ENCODE results near the gene CARMIL3.

CARMIL3 gene

GRCh38 chr14:24074625-24075484 lies 23.0 kb downstream of the CARMIL3 start:
- no peak for TF ChIP-seq CTCF (IDR thresholded peaks at IDR 0.05; ENCODE audit: low read depth, low read length)
- H3K4me3 ChIP-seq (replicated peaks in 1 of 2; ENCODE audit: low read depth in 2 of 2, low read length in 2 of 2): no peak overlapping the region
- DNase-seq (ENCODE audit: low read depth in 2 of 2): no peak

GRCh38 chr14:24075485-24076301 lies 23.9 kb downstream of the CARMIL3 start:
- no peak for TF ChIP-seq CTCF (IDR thresholded peaks at IDR 0.05; ENCODE audit: low read depth, low read length)
- no peak for DNase-seq (ENCODE audit: low read depth in 2 of 2)
- no peak overlapping the region for H3K4me3 ChIP-seq (replicated peaks in 1 of 2; ENCODE audit: low read depth in 2 of 2, low read length in 2 of 2)

DNA sequence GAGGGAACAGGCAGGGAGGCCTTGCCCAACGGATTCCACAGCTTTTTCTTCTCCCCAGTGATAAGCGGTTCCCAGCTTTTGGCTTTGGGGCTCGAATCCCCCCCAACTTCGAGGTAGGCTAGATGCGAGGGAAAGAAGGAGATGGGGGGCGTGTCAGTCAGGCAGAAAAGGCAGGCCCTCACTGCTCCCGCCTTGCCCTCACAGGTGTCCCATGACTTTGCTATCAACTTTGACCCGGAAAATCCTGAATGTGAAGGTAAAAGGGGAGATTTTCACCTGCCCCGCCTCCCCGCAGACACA lies 24.4 kb downstream of the CARMIL3 start:
- TF ChIP-seq CTCF (IDR thresholded peaks at IDR 0.05; ENCODE audit: low read depth, low read length): no peak
- no peak overlapping the region for H3K4me3 ChIP-seq (replicated peaks in 1 of 2; ENCODE audit: low read depth in 2 of 2, low read length in 2 of 2)
- no peak for DNase-seq (ENCODE audit: low read depth in 2 of 2)

DNA sequence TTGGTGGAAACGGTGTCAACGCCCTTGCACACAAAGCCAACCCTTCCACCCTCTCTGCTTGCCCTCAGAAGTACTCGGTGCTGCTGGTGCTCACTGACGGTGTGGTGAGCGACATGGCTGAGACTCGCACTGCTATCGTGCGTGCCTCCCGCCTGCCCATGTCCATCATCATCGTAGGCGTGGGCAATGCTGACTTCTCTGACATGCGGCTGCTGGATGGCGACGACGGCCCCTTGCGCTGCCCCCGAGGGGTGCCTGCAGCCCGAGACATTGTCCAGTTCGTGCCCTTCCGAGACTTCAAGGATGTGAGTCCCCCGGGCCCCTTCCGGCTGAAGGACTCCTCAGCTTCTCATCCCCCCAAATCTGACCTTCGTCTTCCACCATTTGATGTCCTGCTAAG lies 25.3 kb downstream of the CARMIL3 start:
- no peak overlapping the region for H3K4me3 ChIP-seq (replicated peaks in 1 of 2; ENCODE audit: low read depth in 2 of 2, low read length in 2 of 2)
- no peak for DNase-seq (ENCODE audit: low read depth in 2 of 2)
- no peak for TF ChIP-seq CTCF (IDR thresholded peaks at IDR 0.05; ENCODE audit: low read depth, low read length)

DNA sequence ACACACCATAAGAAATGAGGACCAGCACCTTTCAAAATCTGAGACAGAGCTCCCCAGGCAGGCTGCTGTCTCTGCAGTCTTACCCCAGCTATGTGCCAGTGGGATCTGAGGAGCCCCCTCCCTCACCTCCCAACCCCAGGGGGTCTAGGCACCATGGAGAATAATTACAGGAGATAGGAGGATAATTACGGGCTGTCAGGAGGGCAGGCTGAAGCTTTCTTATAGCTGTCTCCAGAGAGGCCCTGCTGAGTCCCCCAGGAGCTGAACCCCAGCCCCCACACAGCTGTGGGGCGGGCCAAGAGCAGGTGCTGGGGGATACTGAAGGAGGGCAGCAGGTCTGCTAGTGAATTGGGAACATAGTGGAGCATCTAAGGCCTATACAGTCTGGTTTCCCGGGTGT lies 26.3 kb downstream of the CARMIL3 start:
- no peak for TF ChIP-seq CTCF (IDR thresholded peaks at IDR 0.05; ENCODE audit: low read depth, low read length)
- no peak for DNase-seq (ENCODE audit: low read depth in 2 of 2)
- H3K4me3 ChIP-seq (replicated peaks in 1 of 2; ENCODE audit: low read depth in 2 of 2, low read length in 2 of 2): no peak overlapping the region

- H3K4me3 ChIP-seq (replicated peaks in 1 of 2; ENCODE audit: low read depth in 2 of 2, low read length in 2 of 2): no peak overlapping the region
- TF ChIP-seq CTCF (IDR thresholded peaks at IDR 0.05; ENCODE audit: low read depth, low read length): no peak
- no peak for DNase-seq (ENCODE audit: low read depth in 2 of 2)
These were observed 27.8 kb downstream of the CARMIL3 start for GRCh38 chr14:24079491-24080141.

Data from cardiac fibroblast (primary cell).